GM19395 (cell line): ENCODE results near the gene RHO.

ENCODE experiments used
- ATAC-seq: cut with Tn5 transposase; IDR thresholded peaks from one replicate; pipeline ENCODE4 v1.9.1; 2021; ENCODE audit warnings: mild to moderate bottlenecking, moderate library complexity; ENCODE audit not compliant: unreplicated experiment

The RHO gene

GRCh38 chr3:129558081-129558771 is 29.8 kb downstream of the RHO start:
- no peak for ATAC-seq

DNA sequence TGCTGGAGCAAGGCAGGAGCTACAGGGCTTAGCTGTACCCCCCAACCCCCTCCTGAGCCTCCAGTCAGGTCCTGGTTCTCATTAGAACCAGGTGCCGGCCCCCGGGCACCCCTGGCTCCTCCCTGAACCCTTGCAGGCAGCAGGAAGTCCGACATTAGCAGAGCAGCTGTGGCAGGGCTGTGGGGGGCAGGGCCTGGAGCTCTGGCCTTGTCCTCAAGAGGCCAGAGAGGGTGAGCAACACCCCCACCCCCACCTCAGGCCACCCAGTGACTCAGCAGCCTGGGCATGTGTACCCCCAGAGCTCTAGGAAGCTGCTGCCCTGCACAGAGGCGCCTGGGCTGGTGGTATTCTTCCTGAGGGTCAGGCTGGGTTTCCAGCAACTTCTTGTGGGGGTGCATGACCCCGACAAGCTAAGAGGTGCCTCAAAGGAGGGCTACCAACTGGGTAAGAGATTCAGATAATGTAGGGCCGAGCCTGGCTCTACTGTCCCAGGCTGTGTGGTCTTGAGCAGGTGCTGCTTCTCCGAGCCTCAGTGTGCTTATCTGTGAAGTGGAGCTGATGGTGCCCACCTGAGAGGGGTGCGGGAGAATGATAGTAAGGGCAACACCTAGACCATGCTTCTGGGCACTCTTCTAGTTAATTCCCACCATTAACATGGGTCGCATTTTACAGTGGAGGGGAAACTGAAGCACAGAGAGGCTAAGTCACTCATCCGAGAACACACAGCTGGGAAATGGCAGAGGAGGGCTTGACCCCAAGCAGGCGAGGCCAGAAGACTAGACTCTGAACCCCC is 30.5 kb downstream of the RHO start:
- no peak for ATAC-seq

GRCh38 chr3:129559565-129560079 is 31.2 kb downstream of the RHO start:
- no peak for ATAC-seq

DNA sequence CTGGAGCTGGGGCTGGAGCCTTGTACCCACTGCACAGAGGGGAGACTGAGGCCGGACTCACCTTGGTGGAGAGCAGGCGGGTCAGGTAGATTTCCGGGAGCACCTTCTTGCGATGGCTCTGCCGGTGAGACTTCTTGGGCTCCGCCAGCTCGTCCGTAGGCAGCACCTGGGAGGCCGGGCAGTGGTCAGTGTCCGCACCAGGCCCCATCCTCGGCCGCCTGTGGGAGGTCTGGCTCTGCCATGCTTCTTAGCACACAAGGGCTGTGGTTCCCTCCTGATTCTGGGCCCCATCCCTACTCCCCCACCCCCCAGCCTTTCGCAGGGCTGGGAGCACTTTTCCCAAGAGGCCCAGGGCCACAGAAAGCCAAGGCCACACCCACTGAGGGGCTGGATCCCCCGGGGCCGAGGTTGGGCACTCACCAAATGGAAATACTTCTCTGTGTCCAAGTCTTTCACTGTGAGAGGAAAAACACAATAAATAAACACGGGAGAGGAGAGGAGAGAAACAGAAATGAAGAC is 31.9 kb downstream of the RHO start:
- no peak for ATAC-seq

DNA sequence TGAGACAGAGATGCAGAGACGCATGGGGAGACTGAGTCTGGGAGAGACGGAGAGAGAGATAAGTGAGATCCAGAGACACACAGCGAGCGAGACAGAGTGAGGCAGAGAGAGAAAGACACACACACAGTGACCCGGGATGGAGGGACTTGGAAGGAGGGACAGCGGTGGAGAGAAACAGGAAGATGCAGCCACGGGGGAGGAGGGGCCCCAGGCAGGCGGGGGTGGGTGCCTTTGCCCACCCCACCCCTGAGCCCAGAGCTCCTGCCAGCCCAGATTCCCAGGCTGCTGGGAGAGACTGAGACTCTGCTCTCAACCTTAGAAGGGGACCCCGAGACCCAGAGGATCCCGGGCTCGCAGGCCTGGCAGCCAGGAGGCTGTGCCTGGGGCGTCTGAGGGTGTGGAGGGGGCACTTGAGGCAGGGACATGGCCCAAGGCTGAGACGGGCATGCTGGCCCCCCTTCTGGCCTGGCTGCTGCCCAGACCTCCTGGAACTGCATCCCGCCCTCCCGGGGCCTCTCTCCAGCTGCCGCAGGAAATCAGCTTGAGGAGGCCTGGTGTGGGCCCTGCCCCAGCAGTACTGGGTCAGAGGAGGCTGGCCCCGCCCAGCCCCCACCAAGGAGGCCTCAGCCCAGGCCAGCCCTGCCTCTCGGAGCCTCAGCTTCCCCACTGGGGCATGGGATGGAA is 32.6 kb downstream of the RHO start:
- no peak for ATAC-seq

- ATAC-seq, result no peak
Measured at GRCh38 chr3:129561619-129562248, 33.3 kb downstream of the RHO start.

- no peak for ATAC-seq
Measured at GRCh38 chr3:129562803-129563202, 34.4 kb downstream of the RHO start.

DNA sequence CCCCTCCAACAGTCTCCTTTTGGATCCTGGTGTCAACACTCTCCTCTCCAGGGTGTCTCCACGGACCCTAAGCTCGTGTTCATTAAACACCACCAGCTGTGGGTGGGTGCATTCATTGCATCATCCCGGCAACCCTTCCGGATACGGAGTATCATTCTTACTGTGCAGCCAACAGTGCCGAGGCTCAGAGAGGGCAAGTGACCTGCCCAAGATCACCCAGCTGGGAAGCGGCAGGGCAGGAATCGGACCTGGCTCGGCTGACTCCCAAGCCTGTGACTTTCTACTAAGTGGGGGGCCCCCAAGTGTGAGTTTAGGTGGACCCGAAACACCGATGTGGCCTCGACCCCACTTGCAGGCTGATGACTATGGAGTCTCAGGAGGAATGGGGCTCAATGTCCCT is 34.9 kb downstream of the RHO start:
- no peak for ATAC-seq

- no peak for ATAC-seq
Measured at GRCh38 chr3:129563850-129564535, 35.6 kb downstream of the RHO start.

DNA sequence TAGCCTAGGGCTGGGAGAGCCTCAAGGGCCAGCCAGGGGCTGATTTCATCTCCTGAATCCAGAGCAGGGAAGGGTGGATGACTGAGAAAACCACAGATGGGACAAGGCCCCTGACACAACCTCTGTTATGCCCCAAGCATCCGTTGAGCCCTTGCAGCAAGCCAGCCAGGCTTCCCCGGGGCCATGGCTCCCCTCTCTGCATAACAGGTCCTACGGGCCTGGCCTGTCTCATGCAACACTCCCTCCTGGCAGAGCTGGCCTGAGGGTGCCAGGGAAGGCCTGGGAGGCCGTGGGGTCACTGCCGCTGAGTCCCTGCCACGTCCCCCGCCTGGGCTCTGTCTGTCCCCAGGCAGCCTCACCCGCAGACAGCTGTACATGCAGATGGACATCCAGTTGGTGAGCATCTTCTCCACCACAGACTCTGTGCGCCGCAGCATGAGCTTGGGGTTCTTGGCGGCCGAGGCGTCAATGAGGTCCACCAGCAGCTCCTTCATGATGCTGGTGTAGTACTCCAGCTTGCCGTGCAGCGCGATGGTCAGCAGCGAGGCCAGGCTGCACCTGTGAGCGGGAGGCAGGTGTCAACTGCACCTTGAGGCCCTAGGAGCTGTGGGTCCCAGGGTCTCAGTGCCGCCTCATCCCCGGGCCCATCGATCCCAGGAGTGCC is 36.7 kb downstream of the RHO start:
- ATAC-seq, result no peak

DNA sequence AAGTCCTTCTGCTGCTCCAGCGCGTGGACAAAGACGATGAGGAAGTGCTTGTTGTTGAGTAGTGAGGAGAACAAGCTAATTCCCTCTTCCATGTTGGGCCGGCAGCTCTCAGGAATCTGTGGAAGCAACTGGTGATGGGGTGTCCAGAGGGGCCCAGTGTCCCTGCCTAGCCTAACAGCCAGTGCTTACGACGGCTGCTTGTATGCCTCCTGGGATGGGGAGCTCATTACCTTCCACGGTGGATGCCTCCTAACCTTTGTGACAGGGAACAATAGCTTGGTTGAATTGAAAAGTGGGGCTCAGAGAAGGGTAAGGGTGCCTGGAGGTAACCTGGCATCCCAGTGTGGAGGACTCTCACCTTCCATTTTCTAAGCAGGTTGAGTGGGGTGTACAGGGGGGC is 37.5 kb downstream of the RHO start:
- ATAC-seq, result no peak

DNA sequence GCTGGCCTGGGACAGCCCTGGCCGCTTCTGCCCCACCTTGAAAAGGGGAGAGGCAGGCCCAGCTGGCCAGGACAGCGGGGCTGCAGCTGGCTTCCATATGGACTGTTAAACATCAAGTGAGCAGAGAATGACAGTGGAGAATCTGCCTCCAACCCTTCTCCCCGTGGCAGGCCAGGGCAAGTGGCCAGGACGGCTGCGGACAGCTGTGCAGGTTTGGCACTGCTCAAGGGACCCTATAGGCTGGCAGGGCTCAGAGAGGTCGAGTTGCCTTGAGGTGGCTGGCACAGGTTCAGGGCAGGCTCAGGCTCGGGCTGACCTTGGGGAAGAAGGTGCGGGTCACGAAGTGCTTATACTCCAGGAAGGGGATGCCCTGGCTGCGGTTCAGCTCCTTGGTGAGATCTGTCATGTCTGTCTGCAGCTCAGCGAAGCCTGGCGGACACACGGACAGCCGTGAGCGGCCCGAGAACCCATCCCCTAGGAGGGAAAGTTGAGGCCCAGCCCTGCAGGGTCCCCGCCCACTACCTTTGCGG is 38.8 kb downstream of the RHO start:
- ATAC-seq, result no peak

GRCh38 chr3:129567939-129568338 is 39.5 kb downstream of the RHO start:
- ATAC-seq, result no peak

- no peak for ATAC-seq
Measured at GRCh38 chr3:129569856-129570255, 41.4 kb downstream of the RHO start.

- ATAC-seq, result no peak
Measured at GRCh38 chr3:129571605-129572547, 43.4 kb downstream of the RHO start.

DNA sequence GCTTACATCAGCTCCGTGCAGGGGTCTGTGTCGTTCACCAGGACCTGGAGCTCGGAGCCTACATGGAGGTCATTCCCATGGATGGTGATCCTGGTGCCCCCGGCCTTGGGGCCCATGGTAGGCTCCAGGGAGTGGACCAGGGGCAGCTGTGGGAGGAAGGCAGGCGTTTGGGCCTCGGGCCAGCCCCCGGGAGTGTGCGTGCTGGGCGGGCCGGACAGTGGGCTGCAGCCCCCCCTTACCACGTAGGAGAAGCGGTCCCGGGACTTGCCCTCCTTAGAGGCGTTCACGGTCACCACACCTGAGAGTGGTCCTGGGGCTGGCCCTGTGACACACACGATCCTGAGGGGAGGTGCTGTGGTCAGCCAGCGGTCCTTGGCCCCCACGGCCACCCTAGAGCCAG is 44.2 kb downstream of the RHO start:
- no peak for ATAC-seq

DNA sequence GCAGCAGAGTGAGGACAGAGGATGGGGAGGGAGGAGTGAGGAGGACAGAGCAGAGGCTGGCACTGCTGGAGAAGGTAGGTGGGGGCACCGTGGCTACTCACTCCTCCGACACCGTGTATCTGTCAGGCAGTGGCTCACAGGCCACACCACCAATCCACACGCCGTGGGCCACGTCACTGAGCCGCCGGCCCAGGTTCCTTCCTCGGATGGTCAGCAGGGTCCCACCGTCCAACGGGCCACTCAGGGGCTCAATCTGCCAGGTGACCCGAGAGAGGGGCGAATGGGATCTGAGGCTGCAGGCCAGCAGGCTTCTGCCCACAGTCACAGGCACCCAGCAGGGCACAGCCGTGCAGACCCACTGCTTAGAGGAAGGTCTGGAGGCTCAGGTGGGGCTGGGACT is 45.1 kb downstream of the RHO start:
- no peak for ATAC-seq

GRCh38 chr3:129574206-129574605 is 45.8 kb downstream of the RHO start:
- ATAC-seq, result no peak
